Measurements from ENCODE around the gene LRRC18.

LRRC18 gene

DNA sequence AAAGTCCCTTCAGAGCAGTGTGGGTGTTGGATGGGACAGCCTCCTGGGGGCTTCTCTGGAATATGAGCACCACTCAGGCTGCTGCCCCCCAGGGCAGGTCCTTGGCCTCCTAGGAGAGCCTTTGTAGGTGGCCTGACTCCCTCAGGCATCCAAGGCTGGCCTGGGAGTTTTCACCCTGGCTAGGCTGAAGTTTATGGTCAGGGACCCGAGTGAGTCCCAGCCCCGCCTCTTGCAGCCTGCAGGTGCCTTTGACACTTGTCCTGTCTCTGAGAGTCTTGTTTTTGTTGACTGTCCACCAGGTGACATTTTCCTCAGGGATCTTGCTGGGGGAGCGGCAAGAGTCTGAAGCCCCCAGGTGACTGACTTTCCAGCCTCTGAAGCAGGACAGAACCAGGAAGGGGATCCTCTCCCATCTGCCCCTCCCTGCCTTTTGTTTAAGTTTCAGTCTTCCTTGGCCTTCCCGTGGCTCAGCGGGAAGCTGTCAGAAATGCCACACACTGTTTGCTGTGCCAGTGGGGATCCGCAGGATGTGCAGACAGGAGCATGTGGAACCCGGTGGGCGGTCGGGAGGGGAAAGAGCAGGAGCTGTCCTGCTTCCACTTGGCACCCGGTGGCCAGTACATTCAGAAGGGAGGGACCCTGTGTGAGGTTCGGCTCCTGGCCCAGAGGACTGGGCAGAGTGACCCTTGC lies 59.5 kb downstream of the LRRC18 start:
- DNase-seq (ENCODE audit: low read depth, low spot score): no peak

DNA sequence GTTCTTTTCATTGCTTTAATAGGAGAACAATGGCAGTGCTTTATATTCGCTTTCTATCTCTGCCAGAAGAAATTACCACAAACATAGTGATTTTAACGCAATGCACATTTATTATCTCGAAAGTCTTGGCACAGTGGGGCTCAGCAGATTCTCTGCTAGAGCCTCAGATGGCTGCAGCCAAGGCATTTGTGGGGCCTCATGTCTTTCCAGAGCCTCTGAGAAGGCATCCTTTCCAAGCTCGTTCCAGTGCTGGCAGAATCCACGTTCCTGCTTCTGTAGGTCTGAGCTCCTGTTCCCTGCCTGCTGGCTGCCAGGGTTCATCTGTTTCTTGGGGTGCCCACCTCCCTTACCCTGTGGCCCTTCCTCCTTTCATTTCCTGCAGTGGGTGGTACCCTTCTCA lies 60.2 kb downstream of the LRRC18 start:
- no peak for DNase-seq (ENCODE audit: low read depth, low spot score)

GRCh38 chr10:48878091-48878490 lies 61.5 kb downstream of the LRRC18 start:
- no peak for DNase-seq (ENCODE audit: low read depth, low spot score)

DNA sequence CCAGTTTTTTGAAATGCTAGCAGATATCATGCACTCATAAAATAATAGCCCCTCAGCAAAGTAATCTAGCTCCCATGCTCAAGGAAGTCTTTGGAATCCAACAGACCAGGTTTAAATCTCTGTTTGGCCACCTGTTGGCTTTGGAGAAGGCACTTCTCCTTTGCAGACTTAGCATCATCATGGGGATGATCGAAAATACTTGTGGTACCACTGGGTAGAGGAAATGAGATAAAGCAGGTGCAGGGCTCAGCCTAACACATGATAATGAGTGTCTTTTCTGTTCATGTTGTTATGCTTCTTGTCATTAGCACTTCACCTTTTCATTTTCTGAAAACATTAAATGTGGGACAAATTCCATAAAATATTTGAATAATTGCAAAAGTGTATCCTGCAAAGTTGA lies 67.4 kb downstream of the LRRC18 start:
- DNase-seq (ENCODE audit: low read depth, low spot score): no peak

Data from brain pericyte (primary cell).